Measurements from ENCODE around the gene RPH3AL. TPM values are rescaled to one million over a fixed set of nuclear protein-coding genes. Genes with fewer than 3 reads are reported as not detected.

RPH3AL gene
- total RNA-seq, 2 experiments from 2014 or later, result 2.1 to 2.7 TPM

- DNase-seq, result peak; percentile 30
- H3K27ac Mint-ChIP-seq, result no peak overlapping the region
- peaks cover 14% of the 10 kb centered on the region for H3K4me1 Mint-ChIP-seq
- ATAC-seq (ENCODE audit: low read depth), result peak; percentile 63
- no peaks in the 10 kb centered on the region for H3K9me3 Mint-ChIP-seq
- POLR2A ChIA-PET, result no interaction called here
- no peaks in the 10 kb centered on the region for H3K36me3 Mint-ChIP-seq
- no peaks in the 10 kb centered on the region for H3K27me3 Mint-ChIP-seq
- H3K4me3 Mint-ChIP-seq, result peak overlapping the region; percentile 53
Measured at GRCh38 chr17:292531-293382, 59.9 kb downstream of the RPH3AL start.

DNA sequence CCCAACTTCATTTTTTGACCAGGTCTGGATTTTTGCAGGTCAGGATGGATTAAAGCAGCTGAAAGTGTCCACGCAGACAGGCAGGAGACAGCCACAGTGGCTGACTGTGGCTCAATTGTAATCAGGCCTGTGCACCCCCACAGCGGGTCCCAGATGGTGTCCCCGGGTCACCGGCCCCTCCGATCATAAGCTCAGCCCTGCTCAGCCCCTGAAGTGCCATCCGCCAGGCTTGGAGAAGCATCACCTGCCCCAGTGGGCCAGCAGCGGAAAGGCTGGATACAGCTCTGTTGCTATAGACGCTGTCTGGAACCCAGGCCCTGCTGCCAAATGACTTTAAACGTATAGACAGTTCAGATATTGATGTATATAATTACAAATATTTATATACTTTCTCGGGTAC lies 60.6 kb downstream of the RPH3AL start:
- Mint-ChIP-seq H3K4me3 (no peak overlapping the region), H3K4me1 (peaks cover 14% of the 10 kb centered on the region), H3K27ac (no peak overlapping the region), H3K27me3 (no peaks in the 10 kb centered on the region), H3K36me3 (no peaks in the 10 kb centered on the region), H3K9me3 (no peaks in the 10 kb centered on the region)
- POLR2A ChIA-PET, result no interaction called here
- ATAC-seq (ENCODE audit: low read depth) (no peak), DNase-seq (peak; percentile 18)

DNA sequence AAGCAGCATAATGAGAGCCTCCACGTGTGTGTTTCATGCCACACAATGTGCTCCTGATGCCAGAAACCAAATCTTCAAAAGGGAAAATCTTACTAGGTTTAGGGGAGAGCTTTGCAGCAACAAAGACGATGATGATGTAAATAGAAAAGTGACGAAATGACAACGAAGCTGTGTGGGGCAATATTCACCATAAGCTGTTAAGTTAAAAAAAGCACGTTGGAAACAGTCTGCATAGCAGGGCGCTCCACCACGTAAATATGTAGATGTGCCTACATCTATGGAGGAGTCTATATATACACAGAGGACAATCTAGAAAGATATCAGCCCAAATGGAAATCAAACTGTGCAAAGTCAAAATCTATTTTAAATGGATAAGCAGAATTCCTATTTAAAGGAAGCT lies 61.0 kb downstream of the RPH3AL start:
- no peaks in the 10 kb centered on the region for H3K36me3 Mint-ChIP-seq
- DNase-seq, result no peak
- ATAC-seq (ENCODE audit: low read depth), result no peak
- peaks cover 14% of the 10 kb centered on the region for H3K4me1 Mint-ChIP-seq
- POLR2A ChIA-PET, result no interaction called here
- no peaks in the 10 kb centered on the region for H3K9me3 Mint-ChIP-seq
- no peak overlapping the region for H3K4me3 Mint-ChIP-seq
- H3K27ac Mint-ChIP-seq, result no peak overlapping the region
- no peaks in the 10 kb centered on the region for H3K27me3 Mint-ChIP-seq

DNA sequence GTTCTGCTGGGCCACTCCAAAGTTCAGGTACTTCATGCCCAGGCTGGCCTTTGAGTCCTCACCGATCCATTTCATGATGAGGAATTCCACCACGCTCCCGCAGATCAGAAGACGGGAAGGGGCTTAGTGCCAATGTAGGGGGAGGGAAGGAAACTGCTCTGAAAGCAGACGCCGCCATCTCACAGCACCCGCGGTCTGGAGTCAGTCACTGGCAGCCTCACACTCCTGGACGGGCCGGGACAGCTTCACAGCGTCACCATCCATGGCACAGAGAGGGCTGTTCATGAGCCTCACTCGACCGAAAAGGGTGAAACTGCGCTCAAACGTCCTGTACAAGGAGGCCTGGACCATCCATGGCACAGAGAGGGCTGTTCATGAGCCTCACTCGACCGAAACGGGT lies 62.0 kb downstream of the RPH3AL start:
- Mint-ChIP-seq H3K36me3 (no peaks in the 10 kb centered on the region), H3K27me3 (no peaks in the 10 kb centered on the region), H3K27ac (no peak overlapping the region), H3K4me3 (no peak overlapping the region), H3K9me3 (no peaks in the 10 kb centered on the region), H3K4me1 (peaks cover 14% of the 10 kb centered on the region)
- ATAC-seq (ENCODE audit: low read depth) (no peak), DNase-seq (peak; percentile 7)
- POLR2A ChIA-PET, result no interaction called here

GRCh38 chr17:290121-290521 lies 62.5 kb downstream of the RPH3AL start:
- POLR2A ChIA-PET, result no interaction called here
- H3K27ac Mint-ChIP-seq, result no peak overlapping the region
- no peaks in the 10 kb centered on the region for H3K36me3 Mint-ChIP-seq
- ATAC-seq (ENCODE audit: low read depth) (no peak), DNase-seq (no peak)
- no peak overlapping the region for H3K4me3 Mint-ChIP-seq
- H3K4me1 Mint-ChIP-seq, result peaks cover 14% of the 10 kb centered on the region
- no peaks in the 10 kb centered on the region for H3K27me3 Mint-ChIP-seq
- no peaks in the 10 kb centered on the region for H3K9me3 Mint-ChIP-seq

GRCh38 chr17:289409-289808 lies 63.2 kb downstream of the RPH3AL start:
- Mint-ChIP-seq H3K4me3 (no peak overlapping the region), H3K27ac (no peak overlapping the region), H3K4me1 (peaks cover 14% of the 10 kb centered on the region), H3K9me3 (no peaks in the 10 kb centered on the region), H3K36me3 (no peaks in the 10 kb centered on the region), H3K27me3 (no peaks in the 10 kb centered on the region)
- DNase-seq, result no peak
- POLR2A ChIA-PET, result no interaction called here
- ATAC-seq (ENCODE audit: low read depth), result no peak

DNA sequence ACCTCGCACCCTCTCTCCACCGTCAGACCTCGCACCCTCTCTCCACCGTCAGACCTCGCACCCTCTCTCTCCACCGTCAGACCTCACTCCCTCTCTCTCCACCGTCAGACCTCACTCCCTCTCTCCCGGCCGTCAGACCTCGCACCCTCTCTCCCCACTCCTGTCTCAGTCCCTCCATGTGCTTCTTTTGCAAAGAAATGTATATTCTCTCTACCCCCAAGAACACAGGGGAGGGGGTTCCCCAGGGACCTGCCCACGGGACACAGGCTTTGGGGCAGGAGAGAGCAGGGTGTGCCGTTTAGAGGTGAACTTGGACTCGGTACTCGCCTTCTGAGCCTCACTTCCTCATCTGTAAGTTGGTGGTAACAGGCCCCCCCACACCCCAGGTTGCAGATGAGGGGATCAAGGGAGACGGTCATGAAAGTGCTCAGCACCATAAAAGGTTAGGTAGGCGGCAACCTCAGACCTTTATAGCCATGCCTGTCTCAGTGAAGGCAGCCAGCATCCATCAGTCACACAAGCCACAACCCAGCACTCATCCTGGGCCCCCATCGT lies 63.7 kb downstream of the RPH3AL start:
- H3K27ac Mint-ChIP-seq, result no peak overlapping the region
- no peaks in the 10 kb centered on the region for H3K27me3 Mint-ChIP-seq
- ATAC-seq (ENCODE audit: low read depth), result no peak
- H3K9me3 Mint-ChIP-seq, result no peaks in the 10 kb centered on the region
- peak; percentile 9 for DNase-seq
- POLR2A ChIA-PET, result no interaction called here
- H3K4me1 Mint-ChIP-seq, result peaks cover 14% of the 10 kb centered on the region
- H3K36me3 Mint-ChIP-seq, result no peaks in the 10 kb centered on the region
- no peak overlapping the region for H3K4me3 Mint-ChIP-seq

DNA sequence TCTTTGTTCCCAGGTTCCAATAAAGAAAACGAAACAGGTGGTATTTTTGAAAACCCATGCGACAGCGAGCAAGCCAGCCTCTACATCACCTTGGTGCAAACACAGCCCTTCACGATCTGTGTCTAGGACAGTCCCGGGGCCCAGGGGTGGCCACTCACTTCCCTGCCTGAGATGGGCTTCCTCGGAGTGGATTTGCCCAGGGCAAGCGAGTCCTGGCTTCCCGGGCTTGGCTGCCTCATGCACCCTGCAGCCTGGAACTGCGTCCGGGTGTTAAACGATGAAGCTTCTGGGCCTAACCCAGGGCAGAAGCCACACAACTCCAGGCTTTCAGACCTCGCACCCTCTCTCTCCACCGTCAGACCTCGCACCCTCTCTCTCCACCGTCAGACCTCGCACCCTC lies 66.0 kb downstream of the RPH3AL start:
- Mint-ChIP-seq H3K27me3 (no peaks in the 10 kb centered on the region), H3K4me1 (peaks cover 5% of the 10 kb centered on the region), H3K9me3 (no peaks in the 10 kb centered on the region), H3K4me3 (no peak overlapping the region), H3K27ac (no peak overlapping the region), H3K36me3 (no peaks in the 10 kb centered on the region)
- DNase-seq (no peak), ATAC-seq (ENCODE audit: low read depth) (no peak)
- POLR2A ChIA-PET, result no interaction called here

- Mint-ChIP-seq H3K36me3 (no peaks in the 10 kb centered on the region), H3K9me3 (no peaks in the 10 kb centered on the region), H3K4me1 (peaks cover 5% of the 10 kb centered on the region), H3K27ac (no peak overlapping the region), H3K4me3 (no peak overlapping the region), H3K27me3 (no peaks in the 10 kb centered on the region)
- POLR2A ChIA-PET, result no interaction called here
- DNase-seq (no peak), ATAC-seq (ENCODE audit: low read depth) (no peak)
Measured at GRCh38 chr17:285751-286422, 66.7 kb downstream of the RPH3AL start.

GRCh38 chr17:284676-285355 lies 67.8 kb downstream of the RPH3AL start:
- H3K4me1 Mint-ChIP-seq, result peaks cover 5% of the 10 kb centered on the region
- no peaks in the 10 kb centered on the region for H3K27me3 Mint-ChIP-seq
- no peak overlapping the region for H3K4me3 Mint-ChIP-seq
- ATAC-seq (ENCODE audit: low read depth), result no peak
- DNase-seq, result no peak
- H3K27ac Mint-ChIP-seq, result no peak overlapping the region
- no peaks in the 10 kb centered on the region for H3K9me3 Mint-ChIP-seq
- no peaks in the 10 kb centered on the region for H3K36me3 Mint-ChIP-seq
- POLR2A ChIA-PET, result no interaction called here

DNA sequence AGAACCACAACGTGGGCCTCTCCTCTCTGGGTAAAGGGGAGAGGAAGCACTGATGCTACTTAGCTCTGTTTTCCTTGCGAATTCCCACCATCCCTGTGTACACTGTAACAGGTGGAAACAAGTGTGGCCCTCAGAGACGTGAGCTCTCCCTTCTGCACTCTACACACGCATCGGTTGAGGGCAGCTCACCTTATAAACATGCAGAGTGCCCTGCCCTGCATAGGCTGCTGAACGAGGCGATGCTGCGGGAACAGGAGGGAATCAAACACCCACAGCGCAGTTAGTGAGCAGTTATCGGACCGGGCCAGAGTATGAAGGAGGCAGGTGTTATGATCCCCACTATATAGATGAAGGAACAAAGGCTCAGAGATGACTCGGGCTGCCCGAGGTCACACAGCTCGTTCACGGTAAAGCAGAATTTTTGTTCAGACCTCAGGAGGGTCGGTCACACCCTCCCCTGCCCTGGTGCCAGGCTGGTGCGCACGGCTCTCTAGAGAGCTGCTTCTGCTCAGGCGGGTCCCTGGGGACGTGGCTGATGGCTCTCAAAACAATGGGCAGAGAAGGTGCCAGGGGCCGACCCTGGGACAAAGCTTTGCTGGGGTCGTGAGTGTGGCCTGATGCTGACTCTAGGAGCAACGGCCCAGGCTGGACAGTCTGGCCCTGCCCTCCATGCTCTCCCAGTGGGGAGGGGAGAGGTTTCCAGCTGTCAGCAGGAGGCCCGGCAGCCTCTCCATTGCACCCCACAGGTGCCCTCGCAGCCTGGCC lies 68.5 kb downstream of the RPH3AL start:
- Mint-ChIP-seq H3K9me3 (no peaks in the 10 kb centered on the region), H3K27ac (no peak overlapping the region), H3K27me3 (no peaks in the 10 kb centered on the region), H3K4me3 (no peak overlapping the region), H3K36me3 (no peaks in the 10 kb centered on the region), H3K4me1 (no peaks in the 10 kb centered on the region)
- DNase-seq (no peak), ATAC-seq (ENCODE audit: low read depth) (no peak)
- POLR2A ChIA-PET, result no interaction called here

- no peaks in the 10 kb centered on the region for H3K27me3 Mint-ChIP-seq
- ATAC-seq (ENCODE audit: low read depth), result no peak
- no peak for DNase-seq
- H3K9me3 Mint-ChIP-seq, result no peaks in the 10 kb centered on the region
- no peak overlapping the region for H3K4me3 Mint-ChIP-seq
- H3K36me3 Mint-ChIP-seq, result no peaks in the 10 kb centered on the region
- H3K4me1 Mint-ChIP-seq, result no peaks in the 10 kb centered on the region
- POLR2A ChIA-PET, result no interaction called here
- H3K27ac Mint-ChIP-seq, result no peak overlapping the region
Measured at GRCh38 chr17:282912-283882, 69.4 kb downstream of the RPH3AL start.

Data from activated naive CD8-positive, alpha-beta T cell treated with anti-CD3 and anti-CD28 coated beads, Interleukin-2, amount 10 ng/mL, durations not matched to agents 7 days and 5 days (primary cell).